Measurements from ENCODE around the gene MIPEP. TPM values are rescaled to one million over a fixed set of nuclear protein-coding genes. Genes with fewer than 3 reads are reported as not detected.

The MIPEP gene
- total RNA-seq, 2 donors from 2014 or later, result 26.2 to 27.1 TPM

DNA sequence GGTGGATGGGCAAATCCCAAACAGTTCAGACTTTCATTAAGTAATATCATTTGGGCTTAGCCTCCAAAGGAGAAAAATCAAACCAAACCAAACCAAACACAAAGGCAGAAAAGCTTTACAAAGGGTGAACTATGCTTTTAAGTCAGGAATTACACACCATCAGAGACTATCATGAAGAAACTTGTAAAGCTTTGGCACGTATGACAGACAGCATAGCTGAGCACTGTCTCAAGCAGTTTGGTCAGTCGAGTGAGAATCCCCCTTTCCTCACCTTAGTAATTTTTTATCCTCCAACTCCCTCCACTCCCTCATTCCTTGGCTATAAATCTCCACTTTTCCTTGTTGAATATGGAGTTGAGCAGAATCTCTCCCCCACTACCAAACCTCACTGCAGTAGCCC lies 72.1 kb downstream of the MIPEP start:
- Histone ChIP-seq H3K36me3 (no peaks in the 10 kb centered on the region), H3K4me3 (no peak overlapping the region), H3K4me1 (replicated peaks) (peaks cover 13% of the 10 kb centered on the region), H3K27me3 (replicated peaks; ENCODE audit: insufficient read depth) (no peaks in the 10 kb centered on the region), H3K27ac (peak overlapping the region in 1 of 2 donors; percentile 38), H3K9me3 (no peaks in the 10 kb centered on the region)
- TF ChIP-seq POLR2A (IDR thresholded peaks at IDR 0.05) (no peak), POLR2AphosphoS5 (IDR thresholded peaks at IDR 0.05) (no peak)
- TF ChIP-seq, protein P1, sequence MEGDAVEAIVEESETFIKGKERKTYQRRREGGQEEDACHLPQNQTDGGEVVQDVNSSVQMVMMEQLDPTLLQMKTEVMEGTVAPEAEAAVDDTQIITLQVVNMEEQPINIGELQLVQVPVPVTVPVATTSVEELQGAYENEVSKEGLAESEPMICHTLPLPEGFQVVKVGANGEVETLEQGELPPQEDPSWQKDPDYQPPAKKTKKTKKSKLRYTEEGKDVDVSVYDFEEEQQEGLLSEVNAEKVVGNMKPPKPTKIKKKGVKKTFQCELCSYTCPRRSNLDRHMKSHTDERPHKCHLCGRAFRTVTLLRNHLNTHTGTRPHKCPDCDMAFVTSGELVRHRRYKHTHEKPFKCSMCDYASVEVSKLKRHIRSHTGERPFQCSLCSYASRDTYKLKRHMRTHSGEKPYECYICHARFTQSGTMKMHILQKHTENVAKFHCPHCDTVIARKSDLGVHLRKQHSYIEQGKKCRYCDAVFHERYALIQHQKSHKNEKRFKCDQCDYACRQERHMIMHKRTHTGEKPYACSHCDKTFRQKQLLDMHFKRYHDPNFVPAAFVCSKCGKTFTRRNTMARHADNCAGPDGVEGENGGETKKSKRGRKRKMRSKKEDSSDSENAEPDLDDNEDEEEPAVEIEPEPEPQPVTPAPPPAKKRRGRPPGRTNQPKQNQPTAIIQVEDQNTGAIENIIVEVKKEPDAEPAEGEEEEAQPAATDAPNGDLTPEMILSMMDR (IDR thresholded peaks at IDR 0.05), result no peak
- intact Hi-C loops (cut with DNase I), result no loop called here
- 46% methylated on average over 2 of the region's 2 CpGs for WGBS
- DNase-seq (ENCODE audit: low spot score), result no peak

DNA sequence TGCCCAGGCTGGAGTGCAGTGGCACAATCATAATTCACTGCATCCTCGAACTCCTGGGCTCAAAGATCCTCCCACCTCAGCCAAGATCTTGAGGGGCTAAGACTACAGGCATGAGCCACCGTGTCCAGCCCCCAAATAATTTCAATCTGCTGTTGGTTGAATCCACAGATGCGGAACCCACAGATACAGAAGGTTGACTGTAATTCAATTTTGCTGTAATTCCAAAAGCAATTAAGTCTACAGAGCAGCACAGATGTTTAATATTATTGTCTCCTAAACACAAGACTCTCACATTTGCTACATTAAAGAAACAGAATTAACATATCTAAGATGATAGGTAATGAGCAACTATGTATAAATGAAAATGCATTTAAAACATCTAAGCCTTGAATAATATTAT lies 75.6 kb downstream of the MIPEP start:
- intact Hi-C loops (cut with DNase I), result no loop called here
- TF ChIP-seq, protein P1 (IDR thresholded peaks at IDR 0.05), result no peak
- no peak for TF ChIP-seq POLR2A (IDR thresholded peaks at IDR 0.05)
- TF ChIP-seq POLR2AphosphoS5 (IDR thresholded peaks at IDR 0.05), result no peak
- H3K4me1 ChIP-seq (replicated peaks), result peaks cover 9% of the 10 kb centered on the region
- no peaks in the 10 kb centered on the region for H3K36me3 ChIP-seq
- DNase-seq (ENCODE audit: low spot score), result no peak
- H3K27ac ChIP-seq, result no peak overlapping the region
- H3K4me3 ChIP-seq, result no peak overlapping the region
- H3K27me3 ChIP-seq (replicated peaks; ENCODE audit: insufficient read depth), result no peaks in the 10 kb centered on the region
- WGBS, result 91% methylated on average over 3 of the region's 3 CpGs
- no peaks in the 10 kb centered on the region for H3K9me3 ChIP-seq

DNA sequence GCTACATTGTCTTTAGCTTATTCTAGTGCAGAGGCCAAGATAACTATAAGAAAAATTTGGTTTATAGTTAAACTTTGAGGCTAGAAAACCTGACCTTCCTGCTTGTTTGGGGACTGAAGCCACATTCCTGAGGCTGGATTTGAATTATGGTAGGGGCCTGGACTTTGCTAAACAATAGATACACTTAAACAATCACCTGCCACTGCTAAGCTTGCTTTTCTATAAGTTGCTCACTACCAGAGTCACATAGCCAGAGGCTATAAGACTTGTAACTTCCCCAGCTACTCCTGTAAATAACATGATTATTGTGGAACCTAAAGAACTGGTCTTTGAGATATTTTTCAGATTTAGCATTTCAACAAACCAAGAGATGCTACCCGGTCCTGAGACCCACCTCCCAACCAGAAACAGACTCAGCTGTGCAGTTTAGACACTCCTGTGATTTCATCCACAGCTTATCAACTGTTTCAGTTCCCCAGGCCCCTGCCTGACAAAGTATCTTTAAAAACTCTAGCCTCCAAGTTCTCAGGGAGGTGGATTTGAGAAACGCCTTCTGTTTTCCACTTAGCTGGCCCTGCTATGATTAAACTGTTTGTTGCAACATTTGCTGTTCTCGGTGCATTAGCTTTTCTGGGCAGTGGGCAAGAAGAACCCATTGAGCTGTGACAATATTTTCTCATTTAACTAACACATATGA lies 77.7 kb downstream of the MIPEP start:
- WGBS, result 65% methylated on average over 3 of the region's 3 CpGs
- TF ChIP-seq POLR2A (IDR thresholded peaks at IDR 0.05) (no peak), POLR2AphosphoS5 (IDR thresholded peaks at IDR 0.05) (no peak)
- TF ChIP-seq, protein P1 (IDR thresholded peaks at IDR 0.05), result no peak
- Histone ChIP-seq H3K27ac (no peak overlapping the region), H3K4me1 (replicated peaks) (no peaks in the 10 kb centered on the region), H3K36me3 (no peaks in the 10 kb centered on the region), H3K9me3 (no peaks in the 10 kb centered on the region), H3K4me3 (no peak overlapping the region), H3K27me3 (replicated peaks; ENCODE audit: insufficient read depth) (no peaks in the 10 kb centered on the region)
- no peak for DNase-seq (ENCODE audit: low spot score)
- intact Hi-C loops (cut with DNase I), result no loop called here

DNA sequence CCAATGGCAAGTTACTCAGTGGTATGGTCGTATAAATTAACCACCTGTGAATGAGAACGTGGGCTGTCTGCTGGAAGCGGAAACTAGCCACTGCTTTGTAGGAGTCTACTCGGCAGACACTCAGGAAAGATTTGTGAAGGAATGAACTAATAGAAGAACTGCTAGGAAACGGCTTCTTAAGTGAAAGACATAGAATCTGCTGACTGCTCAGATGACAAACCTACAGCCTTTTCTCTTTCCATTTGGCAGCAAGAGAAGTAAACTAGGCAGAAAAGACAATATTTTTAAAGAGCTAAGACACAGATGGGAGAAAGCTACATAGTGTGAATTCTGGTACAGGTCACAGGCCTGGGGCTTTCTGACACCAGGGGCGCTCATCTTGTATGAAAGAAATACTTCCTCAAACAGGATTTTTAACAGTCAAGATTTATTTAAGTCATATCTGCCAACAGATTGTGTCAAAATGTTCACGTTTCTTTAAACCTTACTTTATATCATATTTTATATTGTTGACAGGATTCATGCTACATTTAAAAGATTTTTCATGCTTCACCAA lies 78.4 kb downstream of the MIPEP start:
- no peaks in the 10 kb centered on the region for H3K9me3 ChIP-seq
- intact Hi-C loops (cut with DNase I), result no loop called here

More for the DNA sequence above, 78.4 kb downstream of the MIPEP start:
- DNase-seq (ENCODE audit: low spot score), result no peak
- no peaks in the 10 kb centered on the region for H3K27me3 ChIP-seq (replicated peaks; ENCODE audit: insufficient read depth)
- H3K36me3 ChIP-seq, result no peaks in the 10 kb centered on the region
- 62% methylated on average over 7 of the region's 7 CpGs for WGBS
- no peak for TF ChIP-seq POLR2A (IDR thresholded peaks at IDR 0.05)
- TF ChIP-seq, protein P1 (IDR thresholded peaks at IDR 0.05), result no peak
- TF ChIP-seq POLR2AphosphoS5 (IDR thresholded peaks at IDR 0.05), result no peak
- H3K4me3 ChIP-seq, result no peak overlapping the region
- H3K27ac ChIP-seq, result no peak overlapping the region
- no peaks in the 10 kb centered on the region for H3K4me1 ChIP-seq (replicated peaks)

All from prostate gland (tissue), 2 donors.